Fibroblast of upper back skin (primary cell): Measurements from ENCODE around the gene HRC.
A peak's percentile ranks its signal among the peaks of the same experiment; 100 is the strongest.
"Not testable (repeated sequence)": the region's sequence is repeated elsewhere in the genome, so short reads cannot be mapped to it uniquely, and the experiment has no call there.

Experiments used
- DNase-seq: peaks from one replicate; pipeline ENCODE4 v3.0.0-alpha.2; 2013

HRC gene

GRCh38 chr19:49132974-49133609 lies 22.1 kb downstream of the HRC start:
- DNase-seq: no peak

GRCh38 chr19:49130325-49130724 lies 24.9 kb downstream of the HRC start:
- no peak for DNase-seq

- no peak for DNase-seq
Measured at GRCh38 chr19:49129238-49129583, 26.0 kb downstream of the HRC start.

GRCh38 chr19:49128545-49129237 lies 26.5 kb downstream of the HRC start:
- no peak for DNase-seq

- peak; percentile 96 for DNase-seq
Measured at GRCh38 chr19:49127674-49128544, 27.3 kb downstream of the HRC start.

- DNase-seq: not testable (repeated sequence)
Measured at GRCh38 chr19:49127225-49127624, 28.0 kb downstream of the HRC start.

- DNase-seq: no peak
Measured at GRCh38 chr19:49126575-49126974, 28.6 kb downstream of the HRC start.

- no peak for DNase-seq
Measured at GRCh38 chr19:49125025-49125731, 30.0 kb downstream of the HRC start.

GRCh38 chr19:49123285-49123684 lies 31.9 kb downstream of the HRC start:
- DNase-seq: not testable (repeated sequence)

GRCh38 chr19:49121841-49122240 lies 33.4 kb downstream of the HRC start:
- not testable (repeated sequence) for DNase-seq

GRCh38 chr19:49120868-49121267 lies 34.3 kb downstream of the HRC start:
- DNase-seq: no peak

- no peak for DNase-seq
Measured at GRCh38 chr19:49120325-49120683, 34.9 kb downstream of the HRC start.

GRCh38 chr19:49119411-49120324 lies 35.5 kb downstream of the HRC start, which contains the start of gene PPFIA3:
Gene PPFIA3 (plus strand): TSS chr19:49119544. CDS start chr19:49127874, 8,330 bp downstream.
- peak; percentile 38 for DNase-seq

- DNase-seq: peak; percentile 92
Measured at GRCh38 chr19:49118565-49119410, 36.4 kb downstream of the HRC start, which contains the start of gene C19orf73. Gene C19orf73 (minus strand): TSS chr19:49119143. CDS start chr19:49119022, 121 bp downstream.

GRCh38 chr19:49117677-49118564 lies 37.3 kb downstream of the HRC start:
- no peak for DNase-seq

GRCh38 chr19:49116544-49116943 lies 38.7 kb downstream of the HRC start:
- DNase-seq: no peak

- DNase-seq: peak; percentile 47
Measured at GRCh38 chr19:49114630-49115363, 40.4 kb downstream of the HRC start.

- peak; percentile 48 for DNase-seq
Measured at GRCh38 chr19:49113762-49114629, 41.2 kb downstream of the HRC start, which contains the start of gene LIN7B. Gene LIN7B (plus strand): TSS chr19:49114370. CDS start chr19:49114405, 35 bp downstream.
